MG63 (cell line): Measurements from ENCODE around the gene IMMP2L. TPM values are rescaled to one million over a fixed set of nuclear protein-coding genes. Genes with fewer than 3 reads are reported as not detected.
"Not testable (repeated sequence)": the region's sequence is repeated elsewhere in the genome, so short reads cannot be mapped to it uniquely, and the experiment has no call there.

Experiments used
- DNase-seq: peaks from one replicate; pipeline ENCODE4 v3.0.0-alpha.2; 2020
- H3K27me3 ChIP-seq: fragments of 250-450 bp; sonication (Bioruptor Pico); 2 replicates; pipeline ENCODE4 v1.5.1; 2020; ENCODE audit warnings: mild to moderate bottlenecking, moderate library complexity
- H3K36me3 ChIP-seq: fragments of 250-450 bp; sonication (Bioruptor Pico); 2 replicates; pipeline ENCODE4 v1.5.1; 2020; ENCODE audit warnings: mild to moderate bottlenecking, moderate library complexity
- H3K4me3 ChIP-seq: fragments of 250-450 bp; sonication (Bioruptor Pico); 2 replicates; pipeline ENCODE4 v1.5.1; 2020; ENCODE audit warnings: mild to moderate bottlenecking, moderate library complexity
- H3K9me3 ChIP-seq: fragments of 250-450 bp; sonication (Bioruptor Pico); 2 replicates; pipeline ENCODE4 v1.5.1; 2020; ENCODE audit warnings: mild to moderate bottlenecking, moderate library complexity
- total RNA-seq: library from RNA; depleted of rRNA; stranded (reverse); fragments of >200 nt; shearing (Covaris generic); gene quantifications from 2 replicates; pipeline ENCODE4 v1.2.3, GENCODE V29; 2014; ENCODE audit warnings: low replicate concordance

The IMMP2L gene
- total RNA-seq, 1 experiment from 2014 or later: 8.8 TPM

GRCh38 chr7:111259991-111260390, 302.3 kb downstream of the IMMP2L start:
- DNase-seq: no peak
- H3K36me3 ChIP-seq: no peaks in the 10 kb centered on the region
- H3K9me3 ChIP-seq: no peaks in the 10 kb centered on the region
- H3K27me3 ChIP-seq: no peaks in the 10 kb centered on the region
- H3K4me3 ChIP-seq: no peak overlapping the region

GRCh38 chr7:111256391-111256790, 305.9 kb downstream of the IMMP2L start:
- no peak for DNase-seq
- no peaks in the 10 kb centered on the region for H3K36me3 ChIP-seq
- H3K27me3 ChIP-seq: no peaks in the 10 kb centered on the region
- H3K9me3 ChIP-seq: no peaks in the 10 kb centered on the region
- no peak overlapping the region for H3K4me3 ChIP-seq

GRCh38 chr7:111255576-111255975, 306.7 kb downstream of the IMMP2L start:
- no peak overlapping the region for H3K4me3 ChIP-seq
- H3K9me3 ChIP-seq: no peaks in the 10 kb centered on the region
- DNase-seq: no peak
- H3K27me3 ChIP-seq: no peaks in the 10 kb centered on the region
- no peaks in the 10 kb centered on the region for H3K36me3 ChIP-seq

GRCh38 chr7:111251365-111251764, 310.9 kb downstream of the IMMP2L start:
- DNase-seq, H3K4me3 ChIP-seq, H3K9me3 ChIP-seq, H3K27me3 ChIP-seq, H3K36me3 ChIP-seq: not testable (repeated sequence)

- H3K4me3 ChIP-seq, H3K9me3 ChIP-seq, H3K27me3 ChIP-seq, H3K36me3 ChIP-seq, DNase-seq: not testable (repeated sequence)
These were observed 312.5 kb downstream of the IMMP2L start for GRCh38 chr7:111249807-111250206.

- H3K4me3 ChIP-seq: no peak overlapping the region
- DNase-seq: no peak
These were observed 320.0 kb downstream of the IMMP2L start for GRCh38 chr7:111242141-111242755.

GRCh38 chr7:111240371-111240770, 321.9 kb downstream of the IMMP2L start:
- Histone ChIP-seq H3K27me3 (no peaks in the 10 kb centered on the region), H3K36me3 (no peaks in the 10 kb centered on the region), H3K9me3 (no peaks in the 10 kb centered on the region), H3K4me3 (no peak overlapping the region)
- DNase-seq: no peak

More at GRCh38 chr7:111242141-111242755, 320.0 kb downstream of the IMMP2L start:
- Histone ChIP-seq H3K9me3 (no peaks in the 10 kb centered on the region), H3K27me3 (no peaks in the 10 kb centered on the region), H3K36me3 (no peaks in the 10 kb centered on the region)

- Histone ChIP-seq H3K36me3 (no peaks in the 10 kb centered on the region), H3K9me3 (no peaks in the 10 kb centered on the region), H3K4me3 (no peak overlapping the region), H3K27me3 (no peaks in the 10 kb centered on the region)
- DNase-seq: no peak
These were observed 322.9 kb downstream of the IMMP2L start for GRCh38 chr7:111239437-111239836.

GRCh38 chr7:111238886-111239285, 323.4 kb downstream of the IMMP2L start:
- H3K27me3 ChIP-seq: no peaks in the 10 kb centered on the region
- no peak for DNase-seq
- peak overlapping the region; percentile 22; the same call in 1 of the 2 replicates for H3K4me3 ChIP-seq
- H3K9me3 ChIP-seq: no peaks in the 10 kb centered on the region
- no peaks in the 10 kb centered on the region for H3K36me3 ChIP-seq

- no peaks in the 10 kb centered on the region for H3K27me3 ChIP-seq
- no peak overlapping the region for H3K4me3 ChIP-seq
- no peaks in the 10 kb centered on the region for H3K9me3 ChIP-seq
- H3K36me3 ChIP-seq: no peaks in the 10 kb centered on the region
- DNase-seq: no peak
These were observed 326.6 kb downstream of the IMMP2L start for GRCh38 chr7:111235709-111236108.

GRCh38 chr7:111232249-111233084, 329.8 kb downstream of the IMMP2L start:
- Histone ChIP-seq H3K9me3 (no peaks in the 10 kb centered on the region), H3K27me3 (no peaks in the 10 kb centered on the region), H3K36me3 (no peaks in the 10 kb centered on the region), H3K4me3 (no peak overlapping the region)
- no peak for DNase-seq

GRCh38 chr7:111229916-111230315, 332.4 kb downstream of the IMMP2L start:
- no peak for DNase-seq
- Histone ChIP-seq H3K27me3 (no peaks in the 10 kb centered on the region), H3K36me3 (no peaks in the 10 kb centered on the region), H3K9me3 (no peaks in the 10 kb centered on the region), H3K4me3 (no peak overlapping the region)

- no peak for DNase-seq
- H3K27me3 ChIP-seq: no peaks in the 10 kb centered on the region
- H3K9me3 ChIP-seq: no peaks in the 10 kb centered on the region
- no peak overlapping the region for H3K4me3 ChIP-seq
- H3K36me3 ChIP-seq: no peaks in the 10 kb centered on the region
These were observed 333.0 kb downstream of the IMMP2L start for GRCh38 chr7:111229181-111229740.

GRCh38 chr7:111228437-111228836, 333.9 kb downstream of the IMMP2L start:
- no peaks in the 10 kb centered on the region for H3K9me3 ChIP-seq
- no peak for DNase-seq

GRCh38 chr7:111226800-111227199, 335.5 kb downstream of the IMMP2L start:
- Histone ChIP-seq H3K36me3 (no peaks in the 10 kb centered on the region), H3K4me3 (no peak overlapping the region), H3K27me3 (no peaks in the 10 kb centered on the region), H3K9me3 (no peaks in the 10 kb centered on the region)
- no peak for DNase-seq

More at GRCh38 chr7:111228437-111228836, 333.9 kb downstream of the IMMP2L start:
- H3K4me3 ChIP-seq: no peak overlapping the region
- H3K36me3 ChIP-seq: no peaks in the 10 kb centered on the region
- H3K27me3 ChIP-seq: no peaks in the 10 kb centered on the region

- DNase-seq: no peak
- H3K9me3 ChIP-seq: no peaks in the 10 kb centered on the region
- no peaks in the 10 kb centered on the region for H3K27me3 ChIP-seq
- H3K36me3 ChIP-seq: no peaks in the 10 kb centered on the region
- H3K4me3 ChIP-seq: no peak overlapping the region
These were observed 337.7 kb downstream of the IMMP2L start for GRCh38 chr7:111224354-111225231.

GRCh38 chr7:111223802-111224253, 338.5 kb downstream of the IMMP2L start:
- DNase-seq: no peak
- no peaks in the 10 kb centered on the region for H3K36me3 ChIP-seq

More at GRCh38 chr7:111223802-111224253, 338.5 kb downstream of the IMMP2L start:
- no peak overlapping the region for H3K4me3 ChIP-seq
- H3K9me3 ChIP-seq: no peaks in the 10 kb centered on the region
- no peaks in the 10 kb centered on the region for H3K27me3 ChIP-seq
